ENCODE results near the gene NR1D1.

- TF ChIP-seq EZH2 (IDR thresholded peaks at IDR 0.05) (no peak), YY1 (IDR thresholded peaks at IDR 0.05; ENCODE audit: extremely low read depth, insufficient replicate concordance, low read depth, low read length) (no peak), REST (IDR thresholded peaks at IDR 0.05; ENCODE audit: low read depth) (no peak), POLR2A (IDR thresholded peaks at IDR 0.05; ENCODE audit: borderline replicate concordance, extremely low read depth, insufficient read depth, insufficient read length) (no peak), EZH2phosphoT487 (IDR thresholded peaks at IDR 0.05; ENCODE audit: borderline replicate concordance) (no peak), ZFX (IDR thresholded peaks at IDR 0.05) (no peak), CEBPB (IDR thresholded peaks at IDR 0.05; ENCODE audit: low read depth) (no peak), POLR2AphosphoS5 (IDR thresholded peaks at IDR 0.05; ENCODE audit: low read depth, low read length) (no peak), SIN3A (IDR thresholded peaks at IDR 0.05; ENCODE audit: low read depth) (no peak), RAD21 (IDR thresholded peaks at IDR 0.05; ENCODE audit: low read depth) (no peak), ZNF274 (IDR thresholded peaks at IDR 0.05; ENCODE audit: low read depth, low read length) (no peak)
- TF ChIP-seq, protein P1, sequence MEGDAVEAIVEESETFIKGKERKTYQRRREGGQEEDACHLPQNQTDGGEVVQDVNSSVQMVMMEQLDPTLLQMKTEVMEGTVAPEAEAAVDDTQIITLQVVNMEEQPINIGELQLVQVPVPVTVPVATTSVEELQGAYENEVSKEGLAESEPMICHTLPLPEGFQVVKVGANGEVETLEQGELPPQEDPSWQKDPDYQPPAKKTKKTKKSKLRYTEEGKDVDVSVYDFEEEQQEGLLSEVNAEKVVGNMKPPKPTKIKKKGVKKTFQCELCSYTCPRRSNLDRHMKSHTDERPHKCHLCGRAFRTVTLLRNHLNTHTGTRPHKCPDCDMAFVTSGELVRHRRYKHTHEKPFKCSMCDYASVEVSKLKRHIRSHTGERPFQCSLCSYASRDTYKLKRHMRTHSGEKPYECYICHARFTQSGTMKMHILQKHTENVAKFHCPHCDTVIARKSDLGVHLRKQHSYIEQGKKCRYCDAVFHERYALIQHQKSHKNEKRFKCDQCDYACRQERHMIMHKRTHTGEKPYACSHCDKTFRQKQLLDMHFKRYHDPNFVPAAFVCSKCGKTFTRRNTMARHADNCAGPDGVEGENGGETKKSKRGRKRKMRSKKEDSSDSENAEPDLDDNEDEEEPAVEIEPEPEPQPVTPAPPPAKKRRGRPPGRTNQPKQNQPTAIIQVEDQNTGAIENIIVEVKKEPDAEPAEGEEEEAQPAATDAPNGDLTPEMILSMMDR (IDR thresholded peaks at IDR 0.05 in 2 of 3, conservative IDR thresholded peaks at IDR 0.05 in 1 of 3; ENCODE audit: borderline replicate concordance in 1 of 3, insufficient read depth in 1 of 3, low read depth in 2 of 3, low read length in 2 of 3), result no peak
- TF ChIP-seq, protein P2, sequence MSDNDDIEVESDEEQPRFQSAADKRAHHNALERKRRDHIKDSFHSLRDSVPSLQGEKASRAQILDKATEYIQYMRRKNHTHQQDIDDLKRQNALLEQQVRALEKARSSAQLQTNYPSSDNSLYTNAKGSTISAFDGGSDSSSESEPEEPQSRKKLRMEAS (IDR thresholded peaks at IDR 0.05), result no peak; the same call in 1 of the 2 replicates
- TF ChIP-seq, protein P3, sequence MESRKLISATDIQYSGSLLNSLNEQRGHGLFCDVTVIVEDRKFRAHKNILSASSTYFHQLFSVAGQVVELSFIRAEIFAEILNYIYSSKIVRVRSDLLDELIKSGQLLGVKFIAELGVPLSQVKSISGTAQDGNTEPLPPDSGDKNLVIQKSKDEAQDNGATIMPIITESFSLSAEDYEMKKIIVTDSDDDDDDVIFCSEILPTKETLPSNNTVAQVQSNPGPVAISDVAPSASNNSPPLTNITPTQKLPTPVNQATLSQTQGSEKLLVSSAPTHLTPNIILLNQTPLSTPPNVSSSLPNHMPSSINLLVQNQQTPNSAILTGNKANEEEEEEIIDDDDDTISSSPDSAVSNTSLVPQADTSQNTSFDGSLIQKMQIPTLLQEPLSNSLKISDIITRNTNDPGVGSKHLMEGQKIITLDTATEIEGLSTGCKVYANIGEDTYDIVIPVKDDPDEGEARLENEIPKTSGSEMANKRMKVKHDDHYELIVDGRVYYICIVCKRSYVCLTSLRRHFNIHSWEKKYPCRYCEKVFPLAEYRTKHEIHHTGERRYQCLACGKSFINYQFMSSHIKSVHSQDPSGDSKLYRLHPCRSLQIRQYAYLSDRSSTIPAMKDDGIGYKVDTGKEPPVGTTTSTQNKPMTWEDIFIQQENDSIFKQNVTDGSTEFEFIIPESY (IDR thresholded peaks at IDR 0.05; ENCODE audit: extremely low read depth, insufficient replicate concordance, low read length), result no peak
Observed at GRCh38 chr17:40101367-40102210, 1.2 kb upstream of the NR1D1 start.
